HepG2 (cell line): Measurements from ENCODE around the gene ILDR1. TPM values are rescaled to one million over a fixed set of nuclear protein-coding genes. Genes with fewer than 3 reads are reported as not detected.

ENCODE experiments used
- ATAC-seq: fragments of 200-7000 bp; cut with Tn5 transposase; 3 replicates; pipeline ENCODE4 v1.9.1; 2020; ENCODE audit warnings: mild to moderate bottlenecking, moderate library complexity
- BruUV-seq: library from RNA; stranded (reverse); fragments of 400-500 nt; replicated peaks from 2 replicates; lab custom pipeline; 2021; lab: Mats Ljungman, UMichigan
- CTCF ChIA-PET: fragments of 300-600 bp; formaldehyde crosslinking; extraction: SDS; loops from one replicate; lab custom pipeline; 2021; ENCODE audit warnings: low total read pairs, inconsistent platforms, low intra/inter-chr PET ratio; lab: Yijun Ruan, JAX
- POLR2A ChIA-PET: fragments of 350-600 bp; sonication (Branson Sonifier 250); formaldehyde crosslinking; loops from one replicate; lab custom pipeline; 2020; ENCODE audit warnings: antibody characterized with exemption, inconsistent platforms; lab: Yijun Ruan, JAX
- DNase-seq: peaks from one replicate; pipeline ENCODE4 v3.0.0-alpha.2; 2015; ENCODE audit warnings: low spot score
- FAIRE-seq: peaks from 3 replicates; lab custom pipeline; 2011; peaks lifted over from hg19 to GRCh38; lab: Jason Lieb, UNC
- H2AFZ ChIP-seq: one replicate; pipeline ENCODE4 v1.6.1; 2011; ENCODE audit warnings: low read length, inconsistent platforms
- H3K27ac ChIP-seq: fragments of 300-600 bp; 3 replicates; pipeline ENCODE4 v1.8.0; 2011; ENCODE audit warnings: mixed run types, mild to moderate bottlenecking, mixed read lengths, low read length, inconsistent platforms; ENCODE audit not compliant: insufficient read depth; ENCODE audit errors: extremely low read length
- H3K27me3 ChIP-seq, 2 experiments: fragments of 200-600 bp in 1 of 2; 2 replicates in 1 of 2; 3 replicates in 1 of 2; pipeline versions ENCODE4 v1.6.0 to v1.8.0; 2011; ENCODE audit warnings: low read length in 2 of 2, mild to moderate bottlenecking in 2 of 2, moderate library complexity in 2 of 2, inconsistent platforms in 1 of 2; ENCODE audit not compliant: insufficient read depth in 2 of 2, control insufficient read depth in 1 of 2
- H3K36me3 ChIP-seq, 2 experiments: fragments of 200-600 bp in 1 of 2; replicated peaks in 1 of 2; 2 replicates in 1 of 2; 3 replicates in 1 of 2; pipeline versions ENCODE4 v1.5.1 to v1.8.0; 2011; ENCODE audit warnings: low read length in 2 of 2, inconsistent platforms in 1 of 2; ENCODE audit not compliant: insufficient read depth in 2 of 2, control insufficient read depth in 1 of 2
- H3K4me1 ChIP-seq: 2 replicates; pipeline ENCODE4 v1.5.1; 2012; ENCODE audit warnings: low read length, inconsistent platforms; ENCODE audit not compliant: insufficient read depth
- H3K4me2 ChIP-seq: 2 replicates; pipeline ENCODE4 v1.6.0; 2011; ENCODE audit warnings: low read depth, low read length, inconsistent platforms
- H3K4me3 ChIP-seq, 3 experiments: fragments of 200-600 bp in 1 of 3; sonication (generic), shearing (Covaris generic) in 1 of 3; replicated peaks in 1 of 3; 2 replicates each; pipeline ENCODE4 v1.5.1; 2011 to 2016; ENCODE audit warnings: low read length in 3 of 3, inconsistent platforms in 2 of 3, low read depth in 2 of 3, mild to moderate bottlenecking in 2 of 3, control low read depth in 1 of 3, mixed read lengths in 1 of 3; ENCODE audit not compliant: insufficient read depth in 1 of 3
- H3K79me2 ChIP-seq: one replicate; pipeline ENCODE4 v1.6.1; 2011; ENCODE audit warnings: low read length, inconsistent platforms; ENCODE audit not compliant: insufficient read depth
- H3K9ac ChIP-seq: 2 replicates; pipeline ENCODE4 v1.6.0; 2011; ENCODE audit warnings: mild to moderate bottlenecking, low read depth, low read length, inconsistent platforms; ENCODE audit not compliant: insufficient read depth
- H3K9me3 ChIP-seq: 2 replicates; pipeline ENCODE4 v1.5.1; 2012; ENCODE audit warnings: mild to moderate bottlenecking, low read length
- H4K20me1 ChIP-seq: 2 replicates; pipeline ENCODE4 v1.6.0; 2011; ENCODE audit warnings: inconsistent platforms, mild to moderate bottlenecking, low read length, moderate library complexity; ENCODE audit not compliant: insufficient read depth
- CREBL2 ChIP-seq: sonication (generic); formaldehyde crosslinking; IDR thresholded peaks from 2 replicates; pipeline ENCODE4 v1.8.1; 2023; ENCODE audit warnings: missing genetic modification reagents, mild to moderate bottlenecking, borderline replicate concordance
- HNF4G ChIP-seq, 2 experiments: sonication (generic) in 1 of 2; formaldehyde crosslinking in 1 of 2; IDR thresholded peaks; 2 replicates each; pipeline versions ENCODE4 v1.4.0 to v1.6.1; 2011 to 2020; ENCODE audit warnings: borderline replicate concordance in 2 of 2, low read depth in 2 of 2, mild to moderate bottlenecking in 2 of 2, low read length in 1 of 2, missing genetic modification reagents in 1 of 2, moderate library complexity in 1 of 2
- MTA3 ChIP-seq: sonication (generic); formaldehyde crosslinking; IDR thresholded peaks from 2 replicates; pipeline ENCODE4 v1.4.0; 2020; ENCODE audit warnings: missing genetic modification reagents
- NPAS2 ChIP-seq: sonication (generic); formaldehyde crosslinking; IDR thresholded peaks from 2 replicates; pipeline ENCODE4 v1.8.0; 2022; ENCODE audit warnings: mild to moderate bottlenecking, missing genetic modification reagents, borderline replicate concordance
- NR3C1 ChIP-seq: sonication (generic); formaldehyde crosslinking; IDR thresholded peaks from 2 replicates; pipeline ENCODE4 v1.4.0; 2020; ENCODE audit warnings: missing genetic modification reagents
- SIX1 ChIP-seq: sonication (generic); formaldehyde crosslinking; IDR thresholded peaks from 2 replicates; pipeline ENCODE4 v1.4.0; 2020; ENCODE audit warnings: missing genetic modification reagents, borderline replicate concordance
- SMAD3 ChIP-seq: sonication (generic); formaldehyde crosslinking; IDR thresholded peaks from 2 replicates; pipeline ENCODE4 v1.4.0; 2020; ENCODE audit warnings: missing genetic modification reagents
- TFE3 ChIP-seq: IDR thresholded peaks from 2 replicates; pipeline ENCODE4 v1.6.1; 2016
- ZBTB49 ChIP-seq: sonication (generic); formaldehyde crosslinking; IDR thresholded peaks from 2 replicates; pipeline ENCODE4 v1.4.0; 2020; ENCODE audit warnings: missing genetic modification reagents, borderline replicate concordance
- ZC3H4 ChIP-seq: sonication (generic); formaldehyde crosslinking; IDR thresholded peaks from 2 replicates; pipeline ENCODE4 v1.4.0; 2020; ENCODE audit warnings: missing genetic modification reagents, borderline replicate concordance
- ZNF124 ChIP-seq: sonication (generic); formaldehyde crosslinking; IDR thresholded peaks from 2 replicates; pipeline ENCODE4 v1.4.0; 2020; ENCODE audit warnings: missing genetic modification reagents
- ZNF737 ChIP-seq: sonication (generic); formaldehyde crosslinking; IDR thresholded peaks from 2 replicates; pipeline ENCODE4 v1.5.0; 2020; ENCODE audit warnings: missing genetic modification reagents, mild to moderate bottlenecking, borderline replicate concordance
- WGBS: methylation state at CpG from one replicate; pipeline ENCODE4 v1.1.6; 2017; ENCODE audit warnings: low lambda C conversion rate; 5-methylcytosine and 5-hydroxymethylcytosine counted together
- in situ Hi-C: cut with HindIII; loops from 2 replicates; pipeline ENCODE4 v1.10.0; 2017; ENCODE audit warnings: low pct_unique_long_range_greater_than_20kb; ENCODE audit not compliant: extremely low pct_ligation_motif_present
- intact Hi-C: fragments of 100-400 bp; cut with micrococcal nuclease; formaldehyde crosslinking; loops from one replicate; pipeline ENCODE4 v1.10.0; 2022; ENCODE audit not compliant: unreplicated experiment
- polyA plus RNA-seq, 8 experiments: library from polyadenylated mRNA; depleted of rRNA in 3 of 8; stranded (reverse) in 7 of 8; unstranded in 1 of 8; fragments of >200 nt; fragmentation: Illumina TruSeq in 4 of 8; extraction: Trizol in 4 of 8; gene quantifications; 2 replicates each; pipeline versions ENCODE4 v1.2.1 to v1.2.3, GENCODE V29; 2011 to 2016; ENCODE audit warnings: low read depth in 4 of 8, missing spikeins in 1 of 8, mixed read lengths in 1 of 8; ENCODE audit not compliant: insufficient read depth in 1 of 8
- total RNA-seq, 5 experiments: library from RNA; depleted of rRNA; stranded (reverse); fragments of >200 nt; fragmentation: Illumina TruSeq; extraction: Trizol; gene quantifications; 2 replicates each; pipeline ENCODE4 v1.2.3, GENCODE V29; 2016; ENCODE audit warnings: low read depth in 1 of 5
- TF ChIP-seq, protein P1 (sequence below): sonication (generic); formaldehyde crosslinking; IDR thresholded peaks from 2 replicates; pipeline ENCODE4 v1.4.0; 2020; ENCODE audit warnings: mild to moderate bottlenecking, low read depth, missing genetic modification reagents

ILDR1 gene
- total and polyA plus RNA-seq, 2 of the 13 experiments (the other 11 are each of a cell fraction or from before 2014, with no cell fraction given) = not detected

DNA sequence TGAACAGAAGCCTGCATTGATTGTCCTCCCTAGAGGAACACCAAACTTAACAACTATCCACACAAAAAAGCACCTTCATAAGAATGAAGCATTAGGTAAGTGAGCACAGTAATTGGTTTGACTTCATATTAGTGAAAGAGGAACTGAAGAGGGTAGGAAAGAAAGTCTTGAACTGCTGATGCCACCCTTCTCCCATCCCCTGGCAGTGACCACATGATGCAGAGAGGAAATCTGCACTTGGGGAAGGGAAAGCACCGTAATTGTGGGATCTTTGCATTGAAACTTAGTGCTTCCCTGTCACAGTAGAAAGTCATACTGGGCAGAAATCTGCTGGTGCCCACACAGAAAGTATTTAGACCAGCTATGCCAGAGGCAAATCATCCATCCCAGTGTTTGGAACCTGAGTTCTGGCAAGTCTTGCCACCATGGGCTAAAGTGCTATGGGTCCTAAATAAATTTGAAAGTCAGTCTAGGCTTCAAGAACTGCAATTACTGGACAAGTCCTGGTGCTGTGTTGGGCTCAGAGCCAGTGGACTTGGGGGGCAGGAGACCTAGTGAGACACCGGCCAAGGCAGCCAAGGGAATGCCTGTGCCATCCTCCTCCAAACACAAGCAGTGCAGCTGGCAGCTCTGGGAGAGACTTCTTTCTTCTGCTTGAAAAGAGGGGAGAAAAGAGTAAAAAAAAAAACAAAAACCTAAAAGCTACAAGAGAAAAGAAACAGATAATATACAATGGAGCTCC lies 64.2 kb downstream of the ILDR1 start:
- Histone ChIP-seq H3K9me3 (no peaks in the 10 kb centered on the region), H3K27ac (no peak overlapping the region), H3K4me1 (no peaks in the 10 kb centered on the region), H2AFZ (no peak overlapping the region), H3K27me3 (no peaks in the 10 kb centered on the region), H3K4me3 (no peak overlapping the region), H3K4me2 (no peak overlapping the region), H3K79me2 (no peaks in the 10 kb centered on the region), H3K36me3 (no peaks in the 10 kb centered on the region), H4K20me1 (no peaks in the 10 kb centered on the region), H3K9ac (no peak overlapping the region)
- DNase-seq = no peak
- no peak for FAIRE-seq
- POLR2A ChIA-PET = no interaction called here
- CTCF ChIA-PET = no interaction called here
- ATAC-seq = no peak
- no TSS peak for BruUV-seq
- WGBS = 51% methylated on average over 2 of the region's 2 CpGs
- in situ Hi-C loops = no loop called here
- intact Hi-C loops = no loop called here
- TF ChIP-seq SIX1 (no peak), NPAS2 (no peak), ZC3H4 (CRISPR knock-in tag) (no peak), SMAD3 (CRISPR knock-in tag) (no peak), MTA3 (CRISPR knock-in tag) (no peak), NR3C1 (no peak), CREBL2 (CRISPR knock-in tag) (no peak), TFE3 (no peak), HNF4G (IDR thresholded peaks at IDR 0.05; ENCODE audit: borderline replicate concordance, low read depth, low read length) (no peak), HNF4G (CRISPR knock-in tag; IDR thresholded peaks at IDR 0.05; ENCODE audit: borderline replicate concordance, low read depth) (no peak), ZBTB49 (no peak), ZNF737 (no peak), ZNF124 (CRISPR knock-in tag) (no peak)
- TF ChIP-seq, protein P1, sequence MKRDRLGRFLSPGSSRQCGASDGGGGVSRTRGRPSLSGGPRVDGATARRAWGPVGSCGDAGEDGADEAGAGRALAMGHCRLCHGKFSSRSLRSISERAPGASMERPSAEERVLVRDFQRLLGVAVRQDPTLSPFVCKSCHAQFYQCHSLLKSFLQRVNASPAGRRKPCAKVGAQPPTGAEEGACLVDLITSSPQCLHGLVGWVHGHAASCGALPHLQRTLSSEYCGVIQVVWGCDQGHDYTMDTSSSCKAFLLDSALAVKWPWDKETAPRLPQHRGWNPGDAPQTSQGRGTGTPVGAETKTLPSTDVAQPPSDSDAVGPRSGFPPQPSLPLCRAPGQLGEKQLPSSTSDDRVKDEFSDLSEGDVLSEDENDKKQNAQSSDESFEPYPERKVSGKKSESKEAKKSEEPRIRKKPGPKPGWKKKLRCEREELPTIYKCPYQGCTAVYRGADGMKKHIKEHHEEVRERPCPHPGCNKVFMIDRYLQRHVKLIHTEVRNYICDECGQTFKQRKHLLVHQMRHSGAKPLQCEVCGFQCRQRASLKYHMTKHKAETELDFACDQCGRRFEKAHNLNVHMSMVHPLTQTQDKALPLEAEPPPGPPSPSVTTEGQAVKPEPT (CRISPR knock-in tag) = no peak
